ENCODE results near the gene PPM1M.

Gene PPM1M

GRCh38 chr3:52245322-52246263 is at the start of gene PPM1M:
TSS of gene PPM1M (plus strand) at chr3:52245759. CDS start at chr3:52245825, 66 bp downstream.
- Histone ChIP-seq H3K36me3 (ENCODE audit: control insufficient read depth in 5 of 5, insufficient read depth in 5 of 5, low read length in 5 of 5) (peaks cover 0 to 30% (median 26%) of the 10 kb centered on the region in 5 donors), H3K27ac (ENCODE audit: low read depth, low read length) (peak within 1 kb of the TSS; percentile 65), H3K4me1 (ENCODE audit: control insufficient read depth in 5 of 5, insufficient read depth in 5 of 5, low read length in 5 of 5) (peaks cover 5 to 50% (median 38%) of the 10 kb centered on the region in 5 donors), H3K4me3 (ENCODE audit: low read depth in 1 of 5, low read length in 5 of 5) (peak within 1 kb of the TSS; percentile 69 to 78 (median 77)), H3K9me3 (ENCODE audit: control insufficient read depth in 5 of 5, low read length in 5 of 5) (peaks cover 0 to 3% (median 0%) of the 10 kb centered on the region in 5 donors), H3K9ac (ENCODE audit: low read length in 5 of 5) (peak within 1 kb of the TSS; percentile 66 to 79 (median 78)), H3K27me3 (ENCODE audit: control insufficient read depth in 5 of 5, insufficient read depth in 4 of 5, low read length in 5 of 5) (no peaks in the 10 kb centered on the region)

- peak overlapping the region in 2 of 5 donors; percentile 44 to 66 for H3K9ac ChIP-seq (ENCODE audit: low read length in 5 of 5)
- H3K9me3 ChIP-seq (ENCODE audit: control insufficient read depth in 5 of 5, low read length in 5 of 5) = no peaks in the 10 kb centered on the region
- no peaks in the 10 kb centered on the region for H3K27me3 ChIP-seq (ENCODE audit: control insufficient read depth in 5 of 5, insufficient read depth in 4 of 5, low read length in 5 of 5)
- H3K4me3 ChIP-seq (ENCODE audit: low read depth in 1 of 5, low read length in 5 of 5) = no peak overlapping the region
- peak overlapping the region; percentile 84 for H3K27ac ChIP-seq (ENCODE audit: low read depth, low read length)
- peaks cover 0 to 4% (median 3%) of the 10 kb centered on the region in 5 donors for H3K36me3 ChIP-seq (ENCODE audit: control insufficient read depth in 5 of 5, insufficient read depth in 5 of 5, low read length in 5 of 5)
- H3K4me1 ChIP-seq (ENCODE audit: control insufficient read depth in 5 of 5, insufficient read depth in 5 of 5, low read length in 5 of 5) = peaks cover 14 to 61% (median 52%) of the 10 kb centered on the region in 5 donors
Observed at GRCh38 chr3:52195823-52196331, 49.7 kb upstream of the PPM1M start.

- H3K27ac ChIP-seq (ENCODE audit: low read depth, low read length) = peak overlapping the region; percentile 84
- H3K36me3 ChIP-seq (ENCODE audit: control insufficient read depth in 5 of 5, insufficient read depth in 5 of 5, low read length in 5 of 5) = peaks cover 0 to 8% (median 7%) of the 10 kb centered on the region in 5 donors
- peak overlapping the region in 1 of 5 donors; percentile 68 for H3K9ac ChIP-seq (ENCODE audit: low read length in 5 of 5)
- no peaks in the 10 kb centered on the region for H3K9me3 ChIP-seq (ENCODE audit: control insufficient read depth in 5 of 5, low read length in 5 of 5)
- H3K4me1 ChIP-seq (ENCODE audit: control insufficient read depth in 5 of 5, insufficient read depth in 5 of 5, low read length in 5 of 5) = peaks cover 14 to 68% (median 56%) of the 10 kb centered on the region in 5 donors
- no peaks in the 10 kb centered on the region for H3K27me3 ChIP-seq (ENCODE audit: control insufficient read depth in 5 of 5, insufficient read depth in 4 of 5, low read length in 5 of 5)
- peak overlapping the region in 3 of 5 donors; percentile 77 to 91 (median 90) for H3K4me3 ChIP-seq (ENCODE audit: low read depth in 1 of 5, low read length in 5 of 5)
Observed at GRCh38 chr3:52196977-52197376, 48.6 kb upstream of the PPM1M start.

GRCh38 chr3:52197499-52197841 is 48.1 kb upstream of the PPM1M start:
- Histone ChIP-seq H3K4me3 (ENCODE audit: low read depth in 1 of 5, low read length in 5 of 5) (peak overlapping the region; percentile 77 to 91 (median 90)), H3K4me1 (ENCODE audit: control insufficient read depth in 5 of 5, insufficient read depth in 5 of 5, low read length in 5 of 5) (peaks cover 14 to 72% (median 58%) of the 10 kb centered on the region in 5 donors), H3K9me3 (ENCODE audit: control insufficient read depth in 5 of 5, low read length in 5 of 5) (no peaks in the 10 kb centered on the region), H3K36me3 (ENCODE audit: control insufficient read depth in 5 of 5, insufficient read depth in 5 of 5, low read length in 5 of 5) (peaks cover under 1 to 11% (median 10%) of the 10 kb centered on the region in 5 donors), H3K27ac (ENCODE audit: low read depth, low read length) (peak overlapping the region; percentile 84), H3K27me3 (ENCODE audit: control insufficient read depth in 5 of 5, insufficient read depth in 4 of 5, low read length in 5 of 5) (no peaks in the 10 kb centered on the region), H3K9ac (ENCODE audit: low read length in 5 of 5) (peak overlapping the region in 3 of 5 donors; percentile 63 to 75 (median 68))

GRCh38 chr3:52197842-52198625 is 47.5 kb upstream of the PPM1M start, which contains the start of gene ALAS1:
TSS of gene ALAS1 (plus strand) at chr3:52198160. CDS start at chr3:52199242, 1,082 bp downstream.
- peak within 1 kb of the TSS; percentile 88 to 96 (median 90) for H3K4me3 ChIP-seq (ENCODE audit: low read depth in 1 of 5, low read length in 5 of 5)
- no peaks in the 10 kb centered on the region for H3K27me3 ChIP-seq (ENCODE audit: control insufficient read depth in 5 of 5, insufficient read depth in 4 of 5, low read length in 5 of 5)
- peaks cover 14 to 72% (median 59%) of the 10 kb centered on the region in 5 donors for H3K4me1 ChIP-seq (ENCODE audit: control insufficient read depth in 5 of 5, insufficient read depth in 5 of 5, low read length in 5 of 5)
- H3K36me3 ChIP-seq (ENCODE audit: control insufficient read depth in 5 of 5, insufficient read depth in 5 of 5, low read length in 5 of 5) = peaks cover 5 to 17% (median 16%) of the 10 kb centered on the region in 5 donors
- H3K9me3 ChIP-seq (ENCODE audit: control insufficient read depth in 5 of 5, low read length in 5 of 5) = no peaks in the 10 kb centered on the region
- peak within 1 kb of the TSS; percentile 84 for H3K27ac ChIP-seq (ENCODE audit: low read depth, low read length)
- peak within 1 kb of the TSS; percentile 75 to 96 (median 94) for H3K9ac ChIP-seq (ENCODE audit: low read length in 5 of 5)

GRCh38 chr3:52198643-52199608 is 46.6 kb upstream of the PPM1M start:
- Histone ChIP-seq H3K9me3 (ENCODE audit: control insufficient read depth in 5 of 5, low read length in 5 of 5) (no peaks in the 10 kb centered on the region), H3K9ac (ENCODE audit: low read length in 5 of 5) (peak overlapping the region; percentile 75 to 96 (median 94)), H3K4me3 (ENCODE audit: low read depth in 1 of 5, low read length in 5 of 5) (peak overlapping the region; percentile 88 to 96 (median 90)), H3K27me3 (ENCODE audit: control insufficient read depth in 5 of 5, insufficient read depth in 4 of 5, low read length in 5 of 5) (no peaks in the 10 kb centered on the region), H3K27ac (ENCODE audit: low read depth, low read length) (peak overlapping the region; percentile 84), H3K36me3 (ENCODE audit: control insufficient read depth in 5 of 5, insufficient read depth in 5 of 5, low read length in 5 of 5) (peaks cover 10 to 26% (median 24%) of the 10 kb centered on the region in 5 donors), H3K4me1 (ENCODE audit: control insufficient read depth in 5 of 5, insufficient read depth in 5 of 5, low read length in 5 of 5) (peaks cover 13 to 78% (median 61%) of the 10 kb centered on the region in 5 donors)

- no peaks in the 10 kb centered on the region for H3K9me3 ChIP-seq (ENCODE audit: control insufficient read depth in 5 of 5, low read length in 5 of 5)
- peak overlapping the region; percentile 37 for H3K27ac ChIP-seq (ENCODE audit: low read depth, low read length)
- no peak overlapping the region for H3K4me3 ChIP-seq (ENCODE audit: low read depth in 1 of 5, low read length in 5 of 5)
- H3K9ac ChIP-seq (ENCODE audit: low read length in 5 of 5) = no peak overlapping the region
- peaks cover 11 to 69% (median 55%) of the 10 kb centered on the region in 5 donors for H3K4me1 ChIP-seq (ENCODE audit: control insufficient read depth in 5 of 5, insufficient read depth in 5 of 5, low read length in 5 of 5)
- no peaks in the 10 kb centered on the region for H3K27me3 ChIP-seq (ENCODE audit: control insufficient read depth in 5 of 5, insufficient read depth in 4 of 5, low read length in 5 of 5)
- H3K36me3 ChIP-seq (ENCODE audit: control insufficient read depth in 5 of 5, insufficient read depth in 5 of 5, low read length in 5 of 5) = peaks cover 25 to 48% (median 46%) of the 10 kb centered on the region in 5 donors
Observed at GRCh38 chr3:52200981-52201679, 44.4 kb upstream of the PPM1M start.

- Histone ChIP-seq H3K4me1 (ENCODE audit: control insufficient read depth in 5 of 5, insufficient read depth in 5 of 5, low read length in 5 of 5) (peaks cover 6 to 55% (median 41%) of the 10 kb centered on the region in 5 donors), H3K27ac (ENCODE audit: low read depth, low read length) (no peak overlapping the region), H3K36me3 (ENCODE audit: control insufficient read depth in 5 of 5, insufficient read depth in 5 of 5, low read length in 5 of 5) (peaks cover 33 to 59% (median 57%) of the 10 kb centered on the region in 5 donors), H3K27me3 (ENCODE audit: control insufficient read depth in 5 of 5, insufficient read depth in 4 of 5, low read length in 5 of 5) (no peaks in the 10 kb centered on the region), H3K4me3 (ENCODE audit: low read depth in 1 of 5, low read length in 5 of 5) (no peak overlapping the region), H3K9ac (ENCODE audit: low read length in 5 of 5) (no peak overlapping the region), H3K9me3 (ENCODE audit: control insufficient read depth in 5 of 5, low read length in 5 of 5) (no peaks in the 10 kb centered on the region)
Observed at GRCh38 chr3:52202384-52203077, 43.0 kb upstream of the PPM1M start.
